ENCODE results near the gene PCCB. TPM values are rescaled to one million over a fixed set of nuclear protein-coding genes. Genes with fewer than 3 reads are reported as not detected.
"Not testable (repeated sequence)": the region's sequence is repeated elsewhere in the genome, so short reads cannot be mapped to it uniquely, and the experiment has no call there.

The PCCB gene
- total RNA-seq, 1 donor from 2014 or later, result 28.1 TPM

- no peaks in the 10 kb centered on the region for H3K9me3 Mint-ChIP-seq (ENCODE audit: unreplicated experiment)
- no peaks in the 10 kb centered on the region for H3K36me3 Mint-ChIP-seq (ENCODE audit: unreplicated experiment)
Measured at GRCh38 chr3:136261826-136262225, 11.7 kb downstream of the PCCB start.

GRCh38 chr3:136262559-136262958, 12.4 kb downstream of the PCCB start:
- H3K4me3 Mint-ChIP-seq (ENCODE audit: unreplicated experiment), result no peak overlapping the region
- H3K27ac Mint-ChIP-seq (ENCODE audit: unreplicated experiment), result peak overlapping the region; percentile 2
- H3K9me3 Mint-ChIP-seq (ENCODE audit: unreplicated experiment), result no peaks in the 10 kb centered on the region
- no peak for DNase-seq
- H3K27me3 Mint-ChIP-seq (ENCODE audit: unreplicated experiment), result no peaks in the 10 kb centered on the region
- peaks cover 7% of the 10 kb centered on the region for H3K4me1 Mint-ChIP-seq (ENCODE audit: low read depth, unreplicated experiment)
- no peak for TF ChIP-seq CTCF (IDR thresholded peaks at IDR 0.05; ENCODE audit: partially characterized antibody, unreplicated experiment)
- no peaks in the 10 kb centered on the region for H3K36me3 Mint-ChIP-seq (ENCODE audit: unreplicated experiment)

More at GRCh38 chr3:136261826-136262225, 11.7 kb downstream of the PCCB start:
- H3K4me3 Mint-ChIP-seq (ENCODE audit: unreplicated experiment), result no peak overlapping the region
- H3K4me1 Mint-ChIP-seq (ENCODE audit: low read depth, unreplicated experiment), result peaks cover 7% of the 10 kb centered on the region
- no peak for DNase-seq
- no peak for TF ChIP-seq CTCF (IDR thresholded peaks at IDR 0.05; ENCODE audit: partially characterized antibody, unreplicated experiment)
- H3K27me3 Mint-ChIP-seq (ENCODE audit: unreplicated experiment), result no peaks in the 10 kb centered on the region
- H3K27ac Mint-ChIP-seq (ENCODE audit: unreplicated experiment), result peak overlapping the region; percentile 39

DNA sequence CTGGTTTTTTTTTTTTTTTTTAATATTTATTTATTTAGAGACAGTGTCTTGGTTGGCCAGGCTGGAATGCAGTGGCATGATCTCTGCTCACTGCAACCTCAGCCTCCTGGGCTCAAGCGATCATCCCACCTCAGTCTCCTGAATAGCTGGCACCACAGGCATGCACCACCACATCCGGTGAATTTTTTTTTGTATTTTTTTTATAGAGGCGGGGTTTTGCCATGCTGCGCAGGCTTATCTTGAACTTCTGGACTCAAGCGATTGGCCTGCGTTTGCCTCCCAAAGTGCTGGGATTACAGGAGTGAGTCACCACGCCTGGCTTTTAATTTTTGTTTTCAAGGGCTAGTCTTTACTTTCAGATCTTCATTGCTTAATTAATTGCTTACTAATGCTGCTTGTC, 13.1 kb downstream of the PCCB start:
- Mint-ChIP-seq H3K4me3 (ENCODE audit: unreplicated experiment) (no peak overlapping the region), H3K4me1 (ENCODE audit: low read depth, unreplicated experiment) (peaks cover 7% of the 10 kb centered on the region), H3K9me3 (ENCODE audit: unreplicated experiment) (no peaks in the 10 kb centered on the region), H3K36me3 (ENCODE audit: unreplicated experiment) (no peaks in the 10 kb centered on the region), H3K27me3 (ENCODE audit: unreplicated experiment) (no peaks in the 10 kb centered on the region), H3K27ac (ENCODE audit: unreplicated experiment) (no peak overlapping the region)
- no peak for DNase-seq
- no peak for TF ChIP-seq CTCF (IDR thresholded peaks at IDR 0.05; ENCODE audit: partially characterized antibody, unreplicated experiment)

DNA sequence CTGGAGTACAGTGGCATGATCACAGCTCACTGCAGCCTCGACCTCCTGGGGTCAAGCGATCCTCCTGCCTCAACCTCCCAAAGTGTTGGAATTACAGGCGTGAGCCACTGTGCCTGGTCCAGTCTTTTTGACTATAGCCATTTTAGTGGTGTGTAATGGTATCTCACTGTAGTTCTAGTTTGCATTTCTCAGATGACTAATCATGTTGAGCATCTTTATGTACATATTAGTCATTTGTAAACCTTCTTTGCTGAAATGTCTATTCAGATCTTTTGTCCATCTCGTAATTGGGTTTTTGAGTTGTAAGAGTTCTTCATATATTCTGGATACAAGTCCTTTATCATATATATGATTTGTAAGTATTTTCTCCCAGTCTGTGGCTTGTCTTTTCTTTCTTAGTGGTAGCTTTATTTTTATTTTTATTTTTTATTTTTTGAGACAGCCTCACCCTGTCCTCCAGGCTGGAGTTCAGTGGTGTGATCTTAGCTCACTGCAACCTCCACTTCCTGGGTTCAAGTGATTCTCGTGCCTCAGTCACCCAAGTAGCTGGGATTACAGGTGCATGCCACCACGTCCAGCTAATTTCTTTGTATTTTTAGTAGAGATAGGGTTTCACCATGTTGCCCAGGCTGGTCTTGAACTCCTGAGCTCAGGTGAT, 16.5 kb downstream of the PCCB start:
- not testable (repeated sequence) for H3K4me3 Mint-ChIP-seq (ENCODE audit: unreplicated experiment); H3K9me3 Mint-ChIP-seq (ENCODE audit: unreplicated experiment); H3K36me3 Mint-ChIP-seq (ENCODE audit: unreplicated experiment); DNase-seq; H3K4me1 Mint-ChIP-seq (ENCODE audit: low read depth, unreplicated experiment); H3K27ac Mint-ChIP-seq (ENCODE audit: unreplicated experiment); H3K27me3 Mint-ChIP-seq (ENCODE audit: unreplicated experiment)

DNA sequence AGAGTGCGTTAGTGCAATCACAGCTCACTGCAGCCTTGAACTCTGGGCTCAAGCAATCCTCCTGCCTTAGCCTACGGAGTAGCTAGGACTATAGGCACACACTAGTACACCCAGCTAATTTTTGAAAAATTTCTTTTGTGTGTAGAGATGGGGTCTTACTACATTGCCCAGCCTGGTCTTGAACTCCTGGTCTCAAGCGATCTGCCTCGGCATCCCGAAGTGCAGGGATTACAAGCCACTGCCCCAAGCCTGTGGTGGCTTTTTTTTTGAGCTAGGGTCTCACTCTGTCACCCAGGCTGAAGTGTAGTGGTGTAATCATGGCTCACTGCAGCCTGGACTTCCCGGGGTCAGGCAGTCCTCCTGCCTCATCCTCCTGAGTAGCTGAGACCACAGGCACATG, 17.1 kb downstream of the PCCB start:
- no peak for TF ChIP-seq CTCF (IDR thresholded peaks at IDR 0.05; ENCODE audit: partially characterized antibody, unreplicated experiment)
- H3K27me3 Mint-ChIP-seq (ENCODE audit: unreplicated experiment), result no peaks in the 10 kb centered on the region
- no peak overlapping the region for H3K4me3 Mint-ChIP-seq (ENCODE audit: unreplicated experiment)
- H3K36me3 Mint-ChIP-seq (ENCODE audit: unreplicated experiment), result no peaks in the 10 kb centered on the region
- no peak for DNase-seq
- no peak overlapping the region for H3K27ac Mint-ChIP-seq (ENCODE audit: unreplicated experiment)
- H3K9me3 Mint-ChIP-seq (ENCODE audit: unreplicated experiment), result no peaks in the 10 kb centered on the region
- no peaks in the 10 kb centered on the region for H3K4me1 Mint-ChIP-seq (ENCODE audit: low read depth, unreplicated experiment)

All from glutamatergic neuron (in vitro differentiated cells).